ENCODE measurements around the gene SPON1. TPM values are rescaled to one million over a fixed set of nuclear protein-coding genes. Genes with fewer than 3 reads are reported as not detected.

SPON1 gene
- total and polyA plus RNA-seq, 2 experiments from 2014 or later, result 2.4 to 5.4 TPM

DNA sequence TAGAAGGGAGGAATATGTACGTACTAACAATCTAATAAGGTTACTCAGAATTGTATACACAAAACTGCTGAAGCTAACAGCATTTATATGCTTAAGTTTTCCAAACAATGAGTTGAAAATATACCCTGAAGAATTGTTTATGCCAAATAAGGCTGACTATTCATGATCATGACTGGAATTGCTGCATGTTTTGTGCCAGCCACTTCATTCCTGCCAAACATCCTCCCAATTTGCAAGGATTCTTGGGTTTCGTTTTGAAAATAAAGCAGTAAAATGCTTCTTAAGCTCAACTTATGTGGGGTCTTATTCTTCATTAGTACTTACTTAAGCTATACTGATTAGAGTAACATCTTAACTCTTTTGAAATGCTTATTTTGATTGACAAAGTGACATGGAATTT lies 149.0 kb downstream of the SPON1 start:
- no peaks in the 10 kb centered on the region for H3K79me2 ChIP-seq (ENCODE audit: insufficient read depth)
- no peak for DNase-seq
- no peak overlapping the region for H3K4me3 ChIP-seq
- no peaks in the 10 kb centered on the region for H3K9me2 ChIP-seq (ENCODE audit: insufficient read depth)
- no peaks in the 10 kb centered on the region for H4K20me1 ChIP-seq (ENCODE audit: insufficient read depth)
- TF ChIP-seq EZH2phosphoT487 (IDR thresholded peaks at IDR 0.05; ENCODE audit: insufficient read depth, low read depth) (no peak), EZH2 (IDR thresholded peaks at IDR 0.05; ENCODE audit: insufficient read depth, poor library complexity, severe bottlenecking) (no peak)
- H3K36me3 ChIP-seq (ENCODE audit: low read depth), result no peaks in the 10 kb centered on the region
- no peak overlapping the region for H3K9ac ChIP-seq
- H3K4me2 ChIP-seq (ENCODE audit: unreplicated experiment), result no peak overlapping the region
- no peaks in the 10 kb centered on the region for H3F3A ChIP-seq (ENCODE audit: insufficient read depth)
- no peak overlapping the region for H3K27ac ChIP-seq
- no peaks in the 10 kb centered on the region for H3K27me3 ChIP-seq (replicated peaks; ENCODE audit: insufficient read depth)
- WGBS, 2 experiments (ENCODE audit: low coverage in 1 of 2, low lambda C conversion rate in 2 of 2, missing lambda C conversion rate in 2 of 2), result 34 to 35% methylated on average over 2 of the region's 2 CpGs
- no peak overlapping the region for H2AFZ ChIP-seq
- H3K4me1 ChIP-seq (ENCODE audit: insufficient read depth), result no peaks in the 10 kb centered on the region
- in situ Hi-C loops (cut with MboI), result no loop called here
- no peaks in the 10 kb centered on the region for H3K9me3 ChIP-seq (ENCODE audit: low read depth)

DNA sequence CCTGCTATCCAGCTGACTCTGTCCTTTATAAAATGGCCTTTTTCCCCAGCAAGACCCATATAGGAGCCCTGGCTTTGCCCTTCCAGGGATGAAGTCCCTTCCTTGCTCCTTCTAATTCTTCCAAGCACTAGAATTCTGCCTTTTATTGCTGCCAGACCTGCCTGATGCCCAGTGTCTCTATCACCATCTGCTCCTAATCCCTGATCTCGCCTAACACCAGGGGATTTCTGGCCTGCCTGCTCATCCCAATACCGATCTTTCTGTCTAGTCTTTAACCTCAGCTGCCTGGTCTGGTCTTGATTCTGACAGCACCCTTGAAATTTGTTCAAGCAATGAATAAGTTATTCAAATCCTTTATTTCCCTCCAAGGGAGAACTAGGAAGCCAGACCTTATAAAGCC lies 150.2 kb downstream of the SPON1 start:
- Histone ChIP-seq H4K20me1 (ENCODE audit: insufficient read depth) (no peaks in the 10 kb centered on the region), H3K9me2 (ENCODE audit: insufficient read depth) (no peaks in the 10 kb centered on the region), H3K79me2 (ENCODE audit: insufficient read depth) (no peaks in the 10 kb centered on the region), H3K9ac (no peak overlapping the region), H3K27ac (no peak overlapping the region), H3K4me2 (ENCODE audit: unreplicated experiment) (no peak overlapping the region), H3K36me3 (ENCODE audit: low read depth) (no peaks in the 10 kb centered on the region), H3K4me1 (ENCODE audit: insufficient read depth) (no peaks in the 10 kb centered on the region), H3K4me3 (no peak overlapping the region), H3K27me3 (replicated peaks; ENCODE audit: insufficient read depth) (no peaks in the 10 kb centered on the region), H2AFZ (no peak overlapping the region), H3K9me3 (ENCODE audit: low read depth) (no peaks in the 10 kb centered on the region), H3F3A (ENCODE audit: insufficient read depth) (no peaks in the 10 kb centered on the region)
- WGBS, 2 experiments (ENCODE audit: low coverage in 1 of 2, low lambda C conversion rate in 2 of 2, missing lambda C conversion rate in 2 of 2), result 56 to 72% methylated on average over 2 of the region's 2 CpGs
- DNase-seq, result no peak
- TF ChIP-seq EZH2phosphoT487 (IDR thresholded peaks at IDR 0.05; ENCODE audit: insufficient read depth, low read depth), result no peak
- TF ChIP-seq EZH2 (IDR thresholded peaks at IDR 0.05; ENCODE audit: insufficient read depth, poor library complexity, severe bottlenecking), result no peak
- in situ Hi-C loops (cut with MboI), result no loop called here

DNA sequence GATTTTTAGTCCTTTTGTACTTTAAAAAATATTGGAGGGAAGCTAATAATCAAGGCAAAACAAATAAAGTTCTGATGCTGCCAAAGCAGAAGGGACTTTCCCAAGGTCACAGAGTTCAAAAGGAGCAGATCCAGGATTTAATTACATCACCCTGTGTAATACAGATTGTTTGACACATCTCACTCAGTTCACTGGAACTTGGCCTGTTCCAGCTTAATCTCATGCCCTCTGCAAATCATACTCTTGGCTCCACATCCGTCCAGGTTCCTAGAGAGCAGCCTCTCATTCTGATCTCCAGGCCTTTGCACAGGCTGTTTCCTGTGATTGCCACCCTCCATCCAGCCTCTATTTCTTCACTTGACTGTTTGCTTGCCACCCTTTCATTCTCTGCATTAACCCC lies 151.7 kb downstream of the SPON1 start:
- Histone ChIP-seq H3K9me3 (ENCODE audit: low read depth) (no peaks in the 10 kb centered on the region), H4K20me1 (ENCODE audit: insufficient read depth) (no peaks in the 10 kb centered on the region), H3F3A (ENCODE audit: insufficient read depth) (no peaks in the 10 kb centered on the region), H3K36me3 (ENCODE audit: low read depth) (no peaks in the 10 kb centered on the region), H3K27me3 (replicated peaks; ENCODE audit: insufficient read depth) (no peaks in the 10 kb centered on the region), H2AFZ (no peak overlapping the region), H3K4me2 (ENCODE audit: unreplicated experiment) (no peak overlapping the region), H3K9me2 (ENCODE audit: insufficient read depth) (no peaks in the 10 kb centered on the region), H3K4me3 (no peak overlapping the region), H3K4me1 (ENCODE audit: insufficient read depth) (no peaks in the 10 kb centered on the region), H3K79me2 (ENCODE audit: insufficient read depth) (no peaks in the 10 kb centered on the region), H3K27ac (no peak overlapping the region), H3K9ac (no peak overlapping the region)
- 29 to 56% methylated on average over 1 of the region's 1 CpG for WGBS, 2 experiments (ENCODE audit: low coverage in 1 of 2, low lambda C conversion rate in 2 of 2, missing lambda C conversion rate in 2 of 2)
- in situ Hi-C loops (cut with MboI), result no loop called here
- no peak for DNase-seq
- TF ChIP-seq EZH2phosphoT487 (IDR thresholded peaks at IDR 0.05; ENCODE audit: insufficient read depth, low read depth) (no peak), EZH2 (IDR thresholded peaks at IDR 0.05; ENCODE audit: insufficient read depth, poor library complexity, severe bottlenecking) (no peak)

DNA sequence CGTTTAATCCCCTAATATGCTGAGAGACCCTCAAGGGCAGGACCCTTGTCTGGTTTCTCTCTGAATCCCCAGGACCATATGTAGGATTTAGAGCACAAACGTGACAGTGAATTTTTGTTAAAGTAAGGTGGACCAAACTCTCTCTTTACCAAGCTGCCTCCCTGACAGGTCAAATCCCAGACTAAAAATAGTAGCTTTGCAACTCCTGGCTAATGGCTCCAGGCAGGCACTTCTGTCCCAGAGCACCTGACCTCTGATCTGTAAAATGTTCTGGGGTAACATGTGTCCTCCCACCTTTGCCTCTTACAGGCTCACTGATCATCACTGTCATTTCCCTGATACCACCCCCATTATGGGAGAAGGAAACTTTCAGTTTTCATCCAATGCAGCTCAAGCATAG lies 152.3 kb downstream of the SPON1 start:
- in situ Hi-C loops (cut with MboI), result no loop called here
- Histone ChIP-seq H3K9me2 (ENCODE audit: insufficient read depth) (no peaks in the 10 kb centered on the region), H3K4me2 (ENCODE audit: unreplicated experiment) (no peak overlapping the region), H3F3A (ENCODE audit: insufficient read depth) (no peaks in the 10 kb centered on the region), H3K9ac (no peak overlapping the region), H3K36me3 (ENCODE audit: low read depth) (no peaks in the 10 kb centered on the region), H3K4me3 (no peak overlapping the region), H3K4me1 (ENCODE audit: insufficient read depth) (no peaks in the 10 kb centered on the region), H3K27me3 (replicated peaks; ENCODE audit: insufficient read depth) (no peaks in the 10 kb centered on the region), H4K20me1 (ENCODE audit: insufficient read depth) (no peaks in the 10 kb centered on the region), H3K27ac (no peak overlapping the region), H2AFZ (no peak overlapping the region), H3K9me3 (ENCODE audit: low read depth) (no peaks in the 10 kb centered on the region), H3K79me2 (ENCODE audit: insufficient read depth) (no peaks in the 10 kb centered on the region)
- TF ChIP-seq EZH2phosphoT487 (IDR thresholded peaks at IDR 0.05; ENCODE audit: insufficient read depth, low read depth) (no peak), EZH2 (IDR thresholded peaks at IDR 0.05; ENCODE audit: insufficient read depth, poor library complexity, severe bottlenecking) (no peak)
- 80 to 91% methylated on average over 2 of the region's 2 CpGs for WGBS, 2 experiments (ENCODE audit: low coverage in 1 of 2, low lambda C conversion rate in 2 of 2, missing lambda C conversion rate in 2 of 2)
- no peak for DNase-seq

DNA sequence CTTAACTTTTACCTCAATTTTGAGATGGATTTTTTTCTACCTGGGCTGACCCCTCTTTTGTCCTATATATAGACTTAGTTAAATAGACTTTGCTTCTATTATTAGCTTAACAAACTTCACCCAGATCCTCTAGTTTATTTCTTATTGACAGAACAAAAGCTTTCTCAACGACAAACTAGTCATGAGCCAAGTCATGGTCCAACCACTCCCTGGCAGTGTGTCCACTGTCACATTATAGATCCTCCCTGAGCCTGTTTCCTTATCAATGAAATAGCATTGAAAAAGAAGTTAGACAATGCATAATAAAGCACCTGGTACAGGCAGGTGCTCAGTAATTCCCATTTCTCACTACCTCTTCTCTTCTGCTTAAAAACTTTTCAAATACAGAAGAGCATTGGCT lies 155.1 kb downstream of the SPON1 start:
- in situ Hi-C loops (cut with MboI), result no loop called here
- H3K9ac ChIP-seq, result no peak overlapping the region
- no peaks in the 10 kb centered on the region for H3F3A ChIP-seq (ENCODE audit: insufficient read depth)
- TF ChIP-seq EZH2 (IDR thresholded peaks at IDR 0.05; ENCODE audit: insufficient read depth, poor library complexity, severe bottlenecking) (no peak), EZH2phosphoT487 (IDR thresholded peaks at IDR 0.05; ENCODE audit: insufficient read depth, low read depth) (no peak)
- no peak overlapping the region for H2AFZ ChIP-seq
- H3K36me3 ChIP-seq (ENCODE audit: low read depth), result no peaks in the 10 kb centered on the region
- no peaks in the 10 kb centered on the region for H3K27me3 ChIP-seq (replicated peaks; ENCODE audit: insufficient read depth)
- H3K4me2 ChIP-seq (ENCODE audit: unreplicated experiment), result no peak overlapping the region
- DNase-seq, result no peak
- H3K9me2 ChIP-seq (ENCODE audit: insufficient read depth), result no peaks in the 10 kb centered on the region
- no peaks in the 10 kb centered on the region for H4K20me1 ChIP-seq (ENCODE audit: insufficient read depth)
- no peaks in the 10 kb centered on the region for H3K79me2 ChIP-seq (ENCODE audit: insufficient read depth)
- H3K27ac ChIP-seq, result no peak overlapping the region
- WGBS, 2 experiments (ENCODE audit: low coverage in 1 of 2, low lambda C conversion rate in 2 of 2, missing lambda C conversion rate in 2 of 2), result 67 to 79% methylated on average over 1 of the region's 1 CpG
- H3K4me1 ChIP-seq (ENCODE audit: insufficient read depth), result no peaks in the 10 kb centered on the region
- no peaks in the 10 kb centered on the region for H3K9me3 ChIP-seq (ENCODE audit: low read depth)
- H3K4me3 ChIP-seq, result no peak overlapping the region

All from GM23248 (cell line).